GM12891 (cell line): Measurements from ENCODE around the gene AFF4.

Experiments used
- DNase-seq: peaks from one replicate; pipeline ENCODE4 v3.0.0; 2011; ENCODE audit warnings: low spot score; ENCODE audit not compliant: insufficient read length
- FAIRE-seq: peaks from 2 replicates; lab custom pipeline; 2011; peaks lifted over from hg19 to GRCh38; lab: Jason Lieb, UNC
- PAX5 ChIP-seq: IDR thresholded peaks from 2 replicates; pipeline ENCODE4 v1.6.1; 2011; ENCODE audit warnings: low read length, moderate library complexity, mild to moderate bottlenecking; ENCODE audit not compliant: insufficient read depth, severe bottlenecking
- POLR2A ChIP-seq: IDR thresholded peaks from 2 replicates; pipeline ENCODE4 v1.6.1; 2011; ENCODE audit warnings: low read depth, low read length, control low read depth
- POLR2AphosphoS5 ChIP-seq: IDR thresholded peaks from 2 replicates; pipeline ENCODE4 v1.6.1; 2011; ENCODE audit warnings: low read depth, low read length, control low read depth
- POU2F2 ChIP-seq: IDR thresholded peaks from 2 replicates; pipeline ENCODE4 v1.6.1; 2011; ENCODE audit warnings: low read depth, mild to moderate bottlenecking, control low read depth, low read length, moderate library complexity
- SPI1 ChIP-seq: IDR thresholded peaks from 2 replicates; pipeline ENCODE4 v1.6.1; 2011; ENCODE audit warnings: low read depth, low read length, control low read depth
- TAF1 ChIP-seq: IDR thresholded peaks from 2 replicates; pipeline ENCODE4 v1.6.1; 2011; ENCODE audit warnings: low read depth, low read length, control low read depth

Gene AFF4

DNA sequence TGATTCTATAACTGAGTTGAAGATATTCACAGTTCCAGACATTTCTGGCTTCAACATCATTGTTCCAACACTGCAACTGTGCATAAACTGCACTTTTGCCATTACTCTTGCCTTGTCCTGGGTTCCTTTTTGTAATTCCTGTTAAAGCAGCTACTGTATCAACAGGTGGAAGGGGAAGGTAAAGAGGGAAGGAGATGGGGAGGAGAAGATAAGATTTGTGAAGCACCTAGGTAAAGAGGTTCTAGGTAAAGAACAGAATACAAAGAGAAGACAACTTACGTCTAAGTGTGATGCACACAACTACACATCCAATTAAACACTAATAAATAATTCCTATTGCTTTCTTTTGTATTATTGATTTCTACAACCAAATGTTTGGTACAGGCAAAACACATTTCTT, 53.7 kb downstream of the AFF4 start:
- FAIRE-seq (no peak), DNase-seq (no peak)
- TF ChIP-seq PAX5 (no peak), SPI1 (no peak), POU2F2 (no peak), POLR2A (no peak), POLR2AphosphoS5 (no peak), TAF1 (no peak)

DNA sequence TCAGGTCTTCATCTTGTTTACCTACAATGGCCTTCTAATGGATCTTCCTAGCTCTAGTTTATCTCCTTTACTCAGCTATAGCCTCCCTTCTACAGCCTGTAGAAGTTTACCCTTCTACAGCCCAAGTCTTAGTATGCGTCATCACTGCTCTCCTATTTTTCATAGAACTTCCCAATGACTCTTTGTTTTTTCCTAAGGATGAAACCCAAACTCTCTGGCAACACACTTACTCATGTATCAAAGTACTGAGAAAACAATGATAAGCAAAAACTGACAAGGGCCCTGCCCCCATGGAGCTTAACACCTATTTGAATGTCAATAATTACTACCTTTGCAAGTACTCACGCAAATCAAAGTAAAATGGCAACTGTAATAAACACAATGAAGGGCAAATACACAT, 56.3 kb downstream of the AFF4 start:
- DNase-seq: no peak
- no peak for FAIRE-seq
- TF ChIP-seq PAX5: no peak
- no peak for TF ChIP-seq SPI1
- TF ChIP-seq POLR2A: no peak
- no peak for TF ChIP-seq TAF1
- TF ChIP-seq POLR2AphosphoS5: no peak
- TF ChIP-seq POU2F2: no peak

DNA sequence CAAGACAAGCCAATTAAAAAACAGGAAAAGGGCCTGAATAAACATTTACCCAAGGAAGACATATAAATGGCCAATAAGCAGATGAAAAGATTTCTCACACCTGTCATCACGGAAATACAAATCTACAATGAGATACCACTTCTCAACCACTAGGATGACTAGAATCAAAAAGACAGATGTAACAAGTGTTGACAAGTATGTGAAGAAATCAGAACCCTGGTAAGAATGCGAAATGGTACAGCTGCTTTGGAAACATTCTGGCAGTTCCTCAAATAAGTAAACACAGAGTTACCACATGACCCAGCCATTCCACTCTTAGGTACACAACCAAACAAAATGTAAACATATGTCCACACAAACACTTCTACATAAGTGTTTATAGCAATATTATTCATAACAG, 57.5 kb downstream of the AFF4 start:
- TF ChIP-seq SPI1: no peak
- TF ChIP-seq TAF1: no peak
- no peak for TF ChIP-seq POLR2AphosphoS5
- no peak for TF ChIP-seq POLR2A
- DNase-seq (no peak), FAIRE-seq (peak; percentile 28)

DNA sequence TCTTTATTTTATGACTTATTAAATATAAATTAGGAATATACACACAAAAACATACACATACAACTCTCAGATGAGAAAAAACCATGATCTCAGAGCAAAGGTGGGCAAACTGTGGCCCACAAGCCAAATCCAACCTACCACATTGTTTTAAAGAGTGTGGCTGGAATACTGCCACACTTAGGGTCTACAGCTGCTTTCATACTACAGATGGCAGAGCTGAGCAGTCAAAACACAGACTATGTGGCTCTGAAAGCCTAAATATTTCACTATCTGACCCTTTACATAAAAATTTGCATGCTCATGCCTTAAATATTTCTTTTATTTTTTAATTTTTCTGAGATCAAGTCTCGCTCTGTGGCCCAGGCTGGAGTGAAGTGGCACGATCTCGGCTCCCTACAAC, 61.7 kb downstream of the AFF4 start:
- no peak for DNase-seq
- no peak for TF ChIP-seq SPI1
- no peak for TF ChIP-seq POLR2A
- no peak for TF ChIP-seq TAF1
- TF ChIP-seq POU2F2: no peak
- TF ChIP-seq POLR2AphosphoS5: no peak
- no peak for TF ChIP-seq PAX5
- FAIRE-seq: no peak

DNA sequence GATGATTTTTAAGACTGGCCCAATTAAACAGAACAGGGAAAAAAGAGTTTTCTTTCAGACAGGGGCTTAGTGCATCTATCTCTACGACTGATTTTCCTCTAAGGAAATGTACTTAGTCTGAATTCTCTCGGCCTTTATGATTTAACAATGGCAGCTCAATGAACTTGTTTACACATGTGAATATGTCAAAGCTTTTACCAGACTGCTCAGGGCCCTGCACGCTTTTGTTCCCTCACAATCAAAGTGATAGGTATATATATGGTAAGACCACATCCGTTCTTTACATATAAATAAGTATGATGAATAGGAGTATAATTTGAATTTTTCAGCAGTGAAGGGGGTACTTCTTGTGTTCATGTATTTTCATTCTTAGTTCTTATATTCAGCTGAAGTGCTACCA, 62.4 kb downstream of the AFF4 start:
- FAIRE-seq: no peak
- no peak for DNase-seq
- no peak for TF ChIP-seq PAX5
- no peak for TF ChIP-seq POLR2AphosphoS5
- TF ChIP-seq POU2F2: no peak
- no peak for TF ChIP-seq SPI1
- TF ChIP-seq TAF1: no peak
- no peak for TF ChIP-seq POLR2A

DNA sequence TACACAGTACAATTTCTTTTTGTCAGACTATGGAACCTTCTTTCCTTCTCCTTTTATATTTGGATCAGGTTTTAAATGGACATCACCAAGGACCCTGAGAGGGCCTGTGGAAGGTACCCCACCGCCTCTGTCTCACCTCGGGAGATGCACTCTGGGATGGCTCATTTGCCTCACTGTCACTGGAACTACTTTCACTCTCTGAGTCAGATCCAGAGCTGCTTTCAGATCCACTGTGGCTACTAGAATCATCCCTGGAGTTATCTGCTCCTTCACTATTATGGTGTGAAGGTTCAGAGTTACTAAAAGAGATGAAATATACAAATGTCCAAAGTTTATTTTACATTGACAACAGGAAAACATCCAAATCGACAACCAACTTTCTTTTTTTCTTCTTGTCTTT, 65.3 kb downstream of the AFF4 start:
- TF ChIP-seq TAF1 (no peak), POU2F2 (no peak), PAX5 (no peak), SPI1 (no peak), POLR2A (no peak), POLR2AphosphoS5 (no peak)
- FAIRE-seq (no peak), DNase-seq (no peak)

DNA sequence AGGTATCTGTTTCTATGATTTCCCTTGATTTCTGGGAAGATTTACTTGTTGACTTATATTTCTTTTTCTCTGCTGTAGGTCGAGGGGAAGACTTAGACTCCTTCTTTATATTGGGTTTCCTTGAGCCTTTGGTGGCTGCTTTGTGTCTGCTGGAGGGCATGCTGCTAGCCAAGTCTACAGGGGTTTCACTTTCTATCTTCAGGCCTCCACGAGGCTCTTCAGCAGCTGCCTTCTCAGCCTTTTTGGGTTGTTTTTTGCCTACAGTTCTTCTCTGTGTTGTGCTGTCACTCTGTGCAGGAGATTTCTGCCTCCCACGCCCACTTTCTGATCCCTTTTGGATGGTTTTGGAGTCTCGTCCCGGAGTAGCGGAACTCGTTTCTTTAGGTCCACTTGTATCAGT, 66.7 kb downstream of the AFF4 start:
- TF ChIP-seq SPI1: no peak
- TF ChIP-seq POU2F2: no peak
- TF ChIP-seq POLR2AphosphoS5: no peak
- no peak for TF ChIP-seq PAX5
- no peak for TF ChIP-seq TAF1
- no peak for TF ChIP-seq POLR2A
- no peak for DNase-seq
- FAIRE-seq: no peak

DNA sequence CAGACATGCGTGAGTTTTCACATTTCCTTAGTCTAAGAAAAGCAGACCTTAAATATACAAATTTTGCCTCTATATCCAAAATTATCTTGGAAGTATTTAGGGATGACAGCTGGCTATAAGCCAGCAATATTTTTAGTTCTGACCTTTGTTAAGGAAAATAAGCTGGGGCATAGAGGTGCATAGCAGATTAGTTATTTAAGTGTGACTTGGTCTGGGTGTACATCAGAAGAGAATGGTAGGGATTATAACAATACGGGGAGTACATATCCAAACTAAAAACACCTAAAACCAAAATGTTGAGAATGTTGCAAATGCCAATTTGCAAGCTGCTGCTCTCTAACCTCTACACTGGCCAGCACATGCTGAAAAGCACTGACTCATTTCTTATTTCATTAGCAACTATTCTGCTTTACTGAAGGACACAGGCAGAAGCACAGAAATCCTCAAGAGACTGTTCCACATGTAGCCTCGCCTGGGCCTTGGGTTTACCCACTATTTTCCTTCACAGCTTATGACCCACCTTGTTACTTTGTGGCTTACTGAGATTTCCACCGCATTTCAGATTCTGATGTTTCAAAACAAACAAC, 67.6 kb downstream of the AFF4 start:
- no peak for TF ChIP-seq POLR2AphosphoS5
- no peak for TF ChIP-seq TAF1
- TF ChIP-seq POLR2A: no peak
- TF ChIP-seq POU2F2: no peak
- no peak for TF ChIP-seq SPI1
- no peak for TF ChIP-seq PAX5
- FAIRE-seq: peak; percentile 31

DNA sequence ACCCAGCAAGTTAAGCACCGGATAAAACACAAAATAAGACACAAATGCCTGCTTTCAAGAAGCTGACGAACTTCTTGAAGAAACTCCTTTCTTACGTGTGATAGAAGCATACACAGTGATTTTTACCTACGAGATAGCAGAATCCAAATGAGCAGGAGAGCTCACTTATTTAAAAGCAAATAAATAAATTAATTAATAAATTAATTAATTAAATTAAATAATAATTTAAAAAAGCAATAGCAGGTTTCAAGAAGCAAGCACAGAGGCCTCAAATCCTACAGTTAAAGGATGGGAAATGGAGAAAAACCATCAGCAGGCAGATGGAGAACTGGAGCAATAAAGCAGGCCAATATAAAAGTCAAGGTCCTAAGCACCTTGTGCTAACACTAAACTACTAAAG, 72.6 kb downstream of the AFF4 start:
- DNase-seq (no peak), FAIRE-seq (no peak)
- TF ChIP-seq POLR2AphosphoS5 (no peak), SPI1 (no peak), POU2F2 (no peak), POLR2A (no peak), TAF1 (no peak), PAX5 (no peak)

More for the DNA sequence above, 67.6 kb downstream of the AFF4 start:
- no peak for DNase-seq

DNA sequence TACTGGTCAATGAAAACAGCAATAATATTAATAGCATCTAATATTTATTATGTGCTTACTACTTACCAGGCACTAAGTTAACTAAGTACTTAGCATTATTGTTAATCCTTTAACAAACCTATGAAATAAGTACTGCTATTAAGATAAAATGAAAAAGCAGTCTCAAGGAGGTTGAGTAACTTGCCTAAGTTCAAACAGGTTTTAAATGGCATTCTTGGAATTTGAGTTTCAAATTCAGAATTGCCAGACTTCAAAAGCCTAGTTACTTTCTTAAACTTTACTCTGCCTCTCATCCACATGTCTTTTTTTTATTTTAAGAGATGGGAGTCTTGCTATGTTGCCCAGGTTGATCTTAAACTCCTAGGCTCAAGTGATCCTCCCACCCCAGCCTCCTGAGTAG, 73.9 kb downstream of the AFF4 start:
- no peak for FAIRE-seq
- no peak for TF ChIP-seq POLR2A
- TF ChIP-seq SPI1: no peak
- no peak for TF ChIP-seq TAF1
- TF ChIP-seq POU2F2: no peak
- TF ChIP-seq PAX5: no peak
- TF ChIP-seq POLR2AphosphoS5: no peak
- no peak for DNase-seq
